Activated CD8-positive, alpha-beta memory T cell treated with anti-CD3 and anti-CD28 coated beads, Interleukin-2, amount 50 U/mL, for 24 hours (primary cell): ENCODE results near the gene SLC8A1.

Source experiments
- DNase-seq: peaks from one replicate; pipeline ENCODE4 v3.0.0-alpha.2; 2020; ENCODE audit errors: extremely low read depth

The SLC8A1 gene

DNA sequence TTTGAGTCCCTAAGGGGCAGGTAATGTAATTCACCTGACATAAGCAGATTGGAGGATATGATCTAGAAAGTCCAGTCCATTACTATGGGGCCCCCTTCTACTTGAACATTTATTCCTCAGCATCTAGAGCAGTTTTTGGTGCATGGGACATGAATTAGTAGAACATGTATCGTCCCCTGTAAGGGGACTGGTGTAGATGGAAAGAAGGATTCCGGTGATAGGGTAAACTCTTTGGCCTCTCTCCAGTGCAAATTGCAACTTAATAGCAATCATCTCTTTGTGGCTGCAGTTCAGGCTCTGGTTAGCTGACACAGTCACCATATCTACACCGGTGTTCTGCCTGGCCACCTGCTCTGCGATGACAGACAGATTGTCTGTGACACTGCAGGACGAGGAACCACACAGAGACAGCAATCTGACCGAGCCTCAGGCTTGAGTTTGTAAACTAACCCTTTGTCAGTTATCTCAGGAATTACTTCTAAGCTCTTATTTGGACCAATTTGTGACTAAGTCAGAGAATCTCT, 6.4 kb upstream of the SLC8A1 start:
- no peak for DNase-seq

DNA sequence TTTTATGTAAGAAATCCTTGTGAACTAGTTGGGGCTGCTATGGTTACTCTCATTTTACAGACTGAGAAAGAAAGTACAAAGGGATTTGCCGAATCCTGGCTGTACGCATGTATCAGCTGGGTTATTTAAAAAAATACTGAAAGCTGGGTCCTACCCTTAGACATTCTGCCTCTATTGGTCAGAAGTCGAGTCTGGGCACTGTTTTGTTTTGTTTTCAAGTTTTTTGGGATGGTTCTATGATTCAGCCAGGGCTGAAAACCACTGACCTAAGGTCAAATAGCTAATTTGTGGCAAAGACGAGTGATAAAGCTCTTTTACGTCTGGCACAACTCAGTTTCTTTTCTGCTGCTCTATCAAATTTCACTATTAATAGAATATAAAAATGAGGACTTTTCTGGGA, 5.9 kb upstream of the SLC8A1 start:
- DNase-seq = no peak

DNA sequence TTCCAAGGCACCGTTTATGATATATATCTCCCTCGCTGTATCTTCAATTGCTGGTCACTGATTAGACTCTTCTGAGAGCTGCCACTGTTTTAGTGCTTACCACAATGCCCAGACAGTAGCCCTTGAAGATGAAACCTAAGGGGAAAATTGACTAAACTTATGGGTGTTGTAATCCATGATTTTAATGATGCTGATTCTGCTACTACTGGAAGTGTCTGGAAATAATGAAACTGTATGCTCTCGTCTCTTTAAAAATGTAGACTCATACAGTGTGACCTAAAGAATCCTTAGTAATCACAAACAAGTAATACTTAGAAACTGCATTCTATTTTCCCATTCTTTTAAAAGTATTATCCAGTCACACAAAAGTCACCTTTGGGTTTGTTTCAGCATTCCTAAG, 5.5 kb upstream of the SLC8A1 start:
- DNase-seq = no peak

DNA sequence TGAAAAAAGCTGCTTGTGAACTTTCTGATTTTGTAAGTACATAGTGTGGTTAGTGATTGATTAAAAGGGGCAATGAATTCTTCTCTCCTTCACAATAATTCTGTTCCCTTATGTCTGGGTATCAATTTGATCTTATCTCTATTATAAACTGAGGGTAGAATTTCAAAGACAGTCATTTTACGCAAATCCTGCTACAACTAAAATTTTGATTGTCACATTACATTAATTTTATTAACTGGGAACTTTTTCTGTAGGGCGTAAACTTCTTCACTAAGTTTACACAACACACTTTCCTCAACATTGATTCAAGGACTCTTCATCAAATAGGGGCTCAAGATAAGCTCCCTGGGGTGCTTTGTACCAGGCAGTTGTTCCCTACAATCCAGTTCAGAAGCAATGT, 5.0 kb upstream of the SLC8A1 start:
- no peak for DNase-seq

DNA sequence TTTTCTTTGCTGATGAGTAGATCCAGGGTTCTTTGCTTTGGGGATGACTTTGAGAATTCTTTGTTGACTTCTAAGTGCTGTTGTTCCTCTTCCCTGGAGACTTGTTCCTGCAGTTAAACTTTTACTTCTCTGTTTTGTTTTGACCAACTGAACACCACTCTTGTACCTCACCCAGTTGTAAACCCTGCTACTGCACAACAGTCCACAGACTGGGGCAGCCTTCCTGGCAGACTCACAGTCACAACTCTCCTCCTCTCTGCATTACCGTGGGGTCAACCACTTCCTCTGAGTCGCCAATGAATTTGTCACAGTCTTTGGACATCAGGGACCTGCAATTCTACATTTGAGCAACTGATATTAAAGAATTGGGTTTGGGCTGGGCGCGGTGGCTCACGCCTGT, 3.8 kb upstream of the SLC8A1 start:
- DNase-seq = no peak

DNA sequence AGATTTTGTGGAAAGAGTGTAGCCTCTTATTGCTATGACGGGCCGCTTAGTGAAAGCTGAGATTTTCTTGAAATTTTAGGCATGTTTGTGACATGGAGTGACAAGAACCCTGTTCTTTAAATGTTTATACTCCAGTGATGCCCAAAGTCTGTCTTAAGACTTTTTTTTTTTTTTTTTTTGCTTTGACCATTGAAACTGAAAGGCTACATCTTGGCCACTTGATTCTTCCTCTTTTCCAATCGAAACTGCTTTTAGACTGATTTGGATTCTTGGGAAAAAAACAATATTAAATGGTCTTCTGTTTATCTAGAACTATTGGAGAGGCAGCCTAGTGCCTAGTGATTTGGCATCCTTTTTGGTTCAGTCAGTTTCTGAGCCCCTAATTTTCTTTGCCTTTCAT, 2.4 kb upstream of the SLC8A1 start:
- no peak for DNase-seq

DNA sequence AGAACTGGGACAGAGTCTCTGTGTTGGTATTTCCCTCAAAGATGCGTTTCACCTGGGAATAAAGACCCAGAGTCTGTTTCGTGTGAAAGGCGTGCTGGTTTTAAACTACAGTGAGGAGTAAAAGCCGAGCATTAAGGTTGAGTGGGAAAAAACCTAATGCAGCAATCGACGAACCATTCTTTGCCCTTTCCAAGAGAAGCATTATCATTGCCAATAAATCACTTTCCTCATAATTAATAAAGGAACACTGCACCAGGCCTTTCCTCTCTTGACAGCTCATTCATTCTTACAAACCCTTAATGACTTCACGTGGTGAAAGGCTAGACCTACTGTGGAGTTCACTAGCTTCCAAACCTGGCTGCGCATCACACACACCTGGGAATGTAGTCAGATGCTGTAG, 896 bp upstream of the SLC8A1 start:
- DNase-seq = no peak

DNA sequence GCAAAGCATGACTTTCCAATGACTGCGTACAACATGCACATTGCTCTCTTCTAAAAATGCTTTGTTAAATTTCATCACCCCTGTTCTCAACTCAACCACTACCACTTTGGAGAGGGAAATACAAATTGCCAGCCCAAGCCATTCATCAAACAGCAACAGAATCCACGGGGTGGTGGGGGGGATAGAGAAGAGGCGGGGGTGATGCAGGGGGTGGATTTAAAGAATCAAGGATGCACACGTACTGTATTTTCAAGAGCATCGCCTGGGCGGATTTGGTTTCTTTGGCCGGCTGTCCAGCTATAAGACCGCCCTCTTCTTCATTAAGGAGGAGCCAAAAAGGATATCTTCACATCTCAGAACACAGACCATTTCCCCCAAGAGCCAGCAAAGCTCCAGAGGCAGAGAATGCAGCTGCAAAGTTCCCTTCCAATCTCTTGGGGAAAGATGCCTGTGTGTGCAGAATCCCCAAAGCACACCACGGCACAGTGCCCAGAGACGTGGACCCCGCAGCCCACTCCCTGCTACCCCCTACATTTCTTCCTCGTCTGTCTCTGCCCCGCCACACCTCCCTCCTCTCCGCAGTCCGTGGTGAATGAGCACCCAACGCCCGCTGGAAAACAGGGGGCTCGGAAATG, 977 bp downstream of the SLC8A1 start:
- DNase-seq = no peak

DNA sequence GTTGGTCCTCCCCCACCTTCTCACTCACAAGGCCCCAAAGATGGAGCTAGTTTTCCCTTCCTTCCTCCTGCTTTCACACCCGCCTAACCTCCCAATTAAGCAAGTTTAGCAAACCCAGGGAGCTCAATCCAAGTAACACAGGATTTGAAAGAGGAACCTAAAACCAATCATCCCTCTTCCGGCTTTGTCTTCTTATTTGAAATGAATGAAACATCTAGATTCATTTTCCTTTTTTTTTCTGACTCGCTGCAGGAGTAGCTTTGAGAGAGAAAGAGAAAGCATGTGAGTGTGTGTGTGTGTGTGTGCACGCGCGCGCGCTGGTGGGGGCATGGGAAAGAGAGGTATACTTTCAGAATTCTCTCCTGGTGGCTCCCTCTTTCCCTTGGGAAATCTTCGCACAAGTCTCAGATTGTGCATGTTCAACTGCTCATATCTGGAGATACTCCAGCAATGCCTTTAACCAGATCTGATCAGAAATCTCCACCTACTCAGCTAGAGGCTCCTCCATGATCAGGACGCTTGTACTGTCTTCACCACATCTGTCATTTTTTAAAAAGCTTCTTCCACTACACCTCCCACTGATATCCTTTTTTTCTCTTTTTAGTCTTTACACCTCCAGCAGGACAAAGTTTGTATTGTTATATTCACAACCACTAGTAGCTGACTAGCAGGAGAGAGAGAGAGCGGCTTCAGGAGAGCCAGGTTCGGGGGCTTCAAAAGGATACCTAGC, 1.7 kb downstream of the SLC8A1 start:
- DNase-seq = no peak

DNA sequence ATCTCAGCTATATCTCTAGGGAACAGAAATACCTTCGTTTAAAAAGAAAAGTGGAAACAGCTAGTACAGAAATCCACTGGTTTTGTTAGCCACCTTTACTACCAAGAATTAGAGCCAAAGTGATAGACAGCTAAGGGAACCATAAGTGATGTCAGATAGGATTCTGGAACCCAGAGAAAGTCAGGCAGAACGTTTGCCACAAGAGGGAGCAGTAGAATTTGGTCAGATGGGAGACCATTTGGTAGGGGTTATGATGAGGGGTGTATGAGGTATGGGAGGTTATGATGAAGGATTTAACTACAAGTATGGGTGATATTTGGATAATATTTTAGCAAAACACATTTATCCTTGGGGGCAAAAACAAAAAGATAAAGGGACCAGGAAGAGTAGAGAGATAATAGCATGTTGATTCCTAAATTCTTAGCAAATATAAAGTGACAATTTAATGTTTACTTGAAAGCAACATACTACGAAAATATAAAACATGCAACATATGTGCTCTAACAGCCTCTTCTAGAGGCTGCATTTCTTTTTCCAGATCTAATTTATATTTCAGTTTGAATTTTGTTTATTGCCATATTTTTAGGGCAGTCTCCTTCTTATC, 3.3 kb downstream of the SLC8A1 start:
- DNase-seq = no peak

DNA sequence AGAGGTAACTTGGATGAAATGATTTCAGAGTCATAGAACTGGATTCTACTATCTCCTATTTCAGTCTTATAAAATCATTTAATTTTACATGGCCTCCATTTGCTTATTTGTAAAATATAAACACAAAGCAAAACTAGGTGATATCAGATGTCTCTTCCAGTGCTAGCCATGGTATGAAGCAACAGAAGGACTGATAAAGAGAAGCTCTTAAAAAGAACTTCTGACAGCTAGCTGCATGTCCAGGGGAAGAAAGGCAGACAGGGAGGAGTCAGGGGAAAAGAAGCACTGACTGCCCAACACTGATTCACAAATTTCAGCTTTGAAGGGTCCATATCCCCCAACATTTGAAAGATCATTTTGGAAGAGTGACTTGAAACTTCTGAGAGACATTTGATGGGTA, 6.4 kb downstream of the SLC8A1 start:
- DNase-seq = no peak

DNA sequence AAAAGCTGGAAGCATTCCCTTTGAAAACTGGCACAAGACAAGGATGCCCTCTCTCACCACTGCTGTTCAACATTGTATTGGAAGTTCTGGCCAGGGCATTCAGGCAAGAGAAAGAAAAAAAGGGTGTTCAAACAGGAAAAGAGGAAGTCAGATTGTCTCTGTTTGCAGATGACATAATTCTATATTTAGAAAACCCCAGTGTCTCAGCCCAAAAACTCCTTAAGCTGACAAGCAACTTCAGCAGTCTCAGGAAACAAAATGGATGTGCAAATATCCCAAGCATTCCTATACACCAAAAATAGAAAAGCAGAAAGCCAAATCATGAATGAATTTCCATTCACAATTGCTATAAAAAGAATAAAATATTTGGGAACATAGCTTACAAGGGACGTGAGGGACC, 11.1 kb downstream of the SLC8A1 start:
- DNase-seq = no peak

DNA sequence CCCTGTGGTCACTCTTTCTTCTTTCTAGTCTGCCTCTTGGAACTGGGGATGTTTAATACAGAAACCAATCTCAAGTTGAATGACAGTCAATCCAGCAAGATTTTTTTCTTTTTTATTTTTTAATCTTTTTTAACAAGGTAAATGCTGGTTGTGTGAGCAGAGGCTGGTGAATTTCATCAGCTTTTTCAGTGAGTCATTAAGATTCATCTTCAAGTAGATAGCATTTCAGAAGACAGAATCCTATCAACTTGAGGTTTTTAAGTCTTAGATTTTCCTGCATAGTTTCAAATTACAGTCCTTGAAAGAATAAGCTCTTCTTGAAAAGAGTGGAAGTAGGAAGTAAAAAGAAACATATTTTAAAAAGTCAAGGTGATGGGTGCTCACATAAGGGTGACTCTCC, 12.4 kb downstream of the SLC8A1 start:
- no peak for DNase-seq

DNA sequence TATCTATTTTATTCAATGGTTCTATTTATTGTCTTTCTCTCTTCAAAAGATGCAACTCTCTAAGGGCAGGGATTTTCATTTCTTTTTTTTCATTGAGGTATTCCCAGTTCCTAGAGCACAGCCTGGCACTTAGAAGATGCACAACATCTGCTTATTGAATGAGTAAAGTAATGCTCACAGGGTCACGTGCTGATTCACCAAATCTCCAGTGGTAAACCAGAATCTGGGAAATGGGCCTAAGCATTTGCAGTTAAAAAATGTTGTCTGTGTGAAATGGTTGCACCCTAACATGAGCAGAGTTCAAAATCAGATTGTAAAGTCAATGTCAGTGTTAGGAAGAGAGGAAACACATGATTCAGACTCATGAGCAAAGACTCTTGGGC, 15.8 kb downstream of the SLC8A1 start:
- no peak for DNase-seq

DNA sequence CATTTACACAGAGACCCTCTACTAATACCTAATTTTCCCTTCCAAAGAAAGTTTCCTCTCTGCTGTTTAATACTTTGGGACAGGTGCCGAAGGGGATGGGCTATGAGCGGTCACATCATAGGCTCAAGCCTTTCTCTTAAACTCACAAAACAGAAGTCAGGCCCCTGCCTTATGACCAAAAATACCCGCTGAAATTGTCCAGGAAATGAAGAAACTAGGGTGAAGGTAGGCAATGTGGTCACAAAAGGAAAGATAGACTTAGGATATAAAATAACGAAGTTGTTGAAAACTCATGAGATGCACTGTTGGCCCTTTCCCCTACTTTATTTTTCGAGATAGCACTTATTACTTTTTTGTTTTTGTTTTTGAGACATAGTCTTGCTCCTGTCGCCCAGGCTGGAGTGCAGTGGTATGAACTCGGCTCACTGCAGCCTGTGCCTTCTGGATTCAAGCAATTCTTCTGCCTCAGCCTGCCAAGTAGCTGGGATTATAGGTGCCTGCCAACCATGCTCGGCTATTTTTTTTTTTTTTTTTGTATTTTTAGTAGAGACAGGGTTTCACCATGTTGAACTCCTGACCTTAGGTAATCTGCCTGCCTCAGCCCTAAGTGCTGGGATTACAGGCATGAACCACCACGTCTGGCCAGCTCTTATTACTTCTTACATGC, 16.3 kb downstream of the SLC8A1 start:
- no peak for DNase-seq

DNA sequence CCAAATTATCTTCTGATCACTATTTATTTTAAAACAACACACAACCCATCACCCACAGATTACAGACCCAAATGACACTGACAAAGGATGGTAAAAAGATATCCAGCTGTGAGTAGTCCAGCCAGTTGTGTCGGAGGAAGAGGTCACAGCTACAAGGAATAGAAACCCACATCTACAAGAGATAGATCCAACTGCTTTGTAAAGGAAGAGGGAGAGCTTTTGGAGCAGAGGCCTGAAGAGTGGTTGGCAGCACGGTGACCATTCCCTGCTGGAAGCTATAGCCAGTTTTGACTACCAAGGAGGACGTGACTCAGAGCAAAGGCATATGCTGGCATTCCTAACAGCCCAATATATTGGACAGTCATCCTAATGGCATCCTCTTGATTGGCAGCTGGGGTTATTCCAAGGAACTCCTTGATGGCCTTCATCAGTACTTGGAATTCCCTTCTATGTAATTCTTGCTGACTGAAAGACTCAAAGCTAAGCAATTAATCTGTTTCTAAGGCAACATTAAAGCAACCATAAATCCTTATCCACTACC, 17.1 kb downstream of the SLC8A1 start:
- DNase-seq = no peak

DNA sequence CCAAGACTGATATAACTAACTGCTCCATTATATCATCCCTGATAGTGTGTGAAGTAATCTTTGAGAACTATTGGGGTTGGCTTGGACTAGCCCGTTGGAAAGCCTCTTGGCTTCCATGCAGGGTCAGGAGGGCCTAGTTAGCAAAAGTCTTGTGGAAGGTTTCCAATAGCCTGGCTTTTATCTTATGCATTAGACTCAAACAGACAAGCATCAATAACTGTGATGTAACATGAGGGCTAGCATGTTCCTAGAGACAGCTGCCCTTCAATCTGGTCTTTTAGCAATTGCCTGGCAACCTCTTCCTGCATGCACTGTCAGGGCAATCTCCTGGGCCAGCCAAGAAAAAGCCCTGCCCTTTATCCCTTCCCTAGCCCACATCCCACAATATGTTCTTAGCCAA, 18.2 kb downstream of the SLC8A1 start:
- DNase-seq = no peak

DNA sequence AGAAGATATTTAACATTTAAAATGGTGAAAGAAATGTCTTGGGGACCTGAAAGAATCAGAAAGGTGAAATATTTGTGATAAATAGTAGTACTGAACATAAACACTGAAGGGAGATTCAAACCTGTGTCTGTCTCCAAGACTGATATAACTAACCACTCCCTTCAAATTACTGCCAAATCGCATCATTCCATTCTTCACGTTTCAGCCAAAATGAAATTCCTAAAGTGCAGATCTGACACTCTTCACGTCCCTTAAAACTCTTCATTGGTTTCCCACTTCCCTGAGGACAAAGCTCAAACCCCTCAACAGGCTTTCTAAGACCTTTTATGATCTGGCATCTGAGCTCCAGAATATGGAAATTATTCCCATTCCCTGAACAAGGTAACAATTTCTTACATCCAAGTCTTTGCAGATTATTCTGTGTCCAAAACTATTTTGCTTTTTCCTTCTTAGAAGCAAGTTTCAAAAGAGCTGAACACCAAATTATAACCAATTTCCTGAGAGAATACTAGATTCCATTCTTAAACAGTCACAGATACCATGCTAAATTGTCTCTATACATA, 18.9 kb downstream of the SLC8A1 start:
- DNase-seq = no peak

DNA sequence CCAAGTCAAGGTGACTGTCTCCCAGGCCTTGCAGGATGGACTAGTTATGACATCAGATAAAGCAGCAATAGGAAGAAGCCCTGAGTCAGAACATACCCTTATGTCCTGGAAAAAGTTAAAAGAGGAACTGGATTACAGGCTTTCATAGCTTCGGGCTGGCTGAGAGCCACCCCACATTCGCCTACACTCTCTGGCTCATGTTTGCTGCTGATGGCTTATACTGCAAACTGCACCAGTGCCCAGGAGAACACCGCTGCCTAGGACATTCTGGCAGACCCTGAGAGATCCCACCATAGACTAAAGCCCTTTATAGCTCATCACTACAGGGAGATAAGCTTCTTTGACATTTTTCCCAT, 20.3 kb downstream of the SLC8A1 start:
- no peak for DNase-seq

DNA sequence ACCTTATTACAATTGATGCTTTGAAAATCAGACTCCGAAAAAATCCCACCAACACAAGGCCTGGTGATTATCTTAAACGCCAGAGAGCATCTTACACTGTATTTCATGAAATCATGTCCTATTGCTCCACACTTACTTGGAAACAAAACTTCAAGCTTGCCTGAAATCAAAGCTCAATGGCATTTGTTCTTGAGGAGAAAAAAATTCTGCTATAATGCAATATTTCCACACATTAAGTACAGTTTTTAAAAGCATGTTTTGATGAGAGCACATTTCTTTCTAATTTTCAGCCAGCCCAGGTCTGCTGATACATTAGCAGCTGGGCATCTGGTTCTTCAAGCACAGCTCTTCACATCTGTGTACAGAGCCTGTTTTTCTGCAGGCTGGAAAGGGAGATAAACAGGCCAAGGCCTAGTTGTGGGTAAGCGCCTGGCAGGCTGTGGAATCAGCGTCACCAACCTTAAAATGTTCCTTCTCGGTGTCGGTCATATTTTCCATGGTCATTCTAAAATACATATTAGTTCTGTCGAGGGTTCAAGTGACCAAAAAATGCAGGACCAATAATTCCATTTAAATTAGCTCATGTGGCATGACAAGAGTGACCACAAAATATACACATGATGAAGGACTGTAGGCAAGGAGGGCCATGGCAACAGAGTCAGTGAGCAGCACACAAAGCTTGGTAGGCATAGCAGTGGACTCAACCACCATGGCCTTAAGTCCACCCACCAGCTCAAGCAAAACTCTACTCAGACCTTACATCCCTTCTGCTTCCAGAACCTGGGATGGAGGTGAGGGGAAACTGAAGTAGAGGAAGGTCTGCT, 20.9 kb downstream of the SLC8A1 start:
- no peak for DNase-seq

DNA sequence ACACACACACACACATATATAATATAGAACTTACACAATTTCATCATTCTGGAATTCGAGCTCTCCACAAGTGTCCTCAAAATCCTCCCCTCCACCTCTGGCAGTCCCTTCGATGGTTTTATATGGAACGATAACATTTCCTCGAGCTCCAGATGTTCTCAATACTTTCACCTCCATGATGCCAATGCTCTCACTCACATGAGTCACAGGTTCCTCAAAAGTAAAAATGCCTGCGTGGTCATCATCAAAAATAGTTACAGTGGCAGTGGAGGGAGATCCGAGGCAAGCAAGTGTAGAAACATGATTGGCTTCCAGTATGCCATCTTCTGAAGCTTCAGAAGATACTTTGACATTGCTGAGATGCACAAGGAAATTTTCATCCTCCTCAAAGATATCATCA, 23.5 kb downstream of the SLC8A1 start:
- no peak for DNase-seq
